Motor neuron (in vitro differentiated cells): ENCODE data around the gene ATXN3L. TPM values are rescaled to one million over a fixed set of nuclear protein-coding genes. Genes with fewer than 3 reads are reported as not detected.

Experiments used
- ATAC-seq, 8 experiments: fragments of 200-7000 bp; cut with Tn5 transposase; replicated peaks in 6 of 8; 2 replicates each; pipeline ENCODE4 v1.8.0; 2021; ENCODE audit warnings: mild to moderate bottlenecking in 8 of 8, moderate library complexity in 8 of 8
- H3K27ac ChIP-seq, 2 donors: fragments of 250-450 bp; sonication (Bioruptor Pico); 2 replicates each; pipeline ENCODE4 v1.9.0; 2021; ENCODE audit warnings: antibody characterized with exemption in 2 of 2, mild to moderate bottlenecking in 2 of 2, moderate library complexity in 1 of 2
- H3K4me1 ChIP-seq, 2 donors: fragments of 250-450 bp; sonication (Bioruptor Pico); replicated peaks in 1 of 2; 2 replicates each; pipeline ENCODE4 v1.6.1; 2021; ENCODE audit warnings: antibody characterized with exemption in 2 of 2, mild to moderate bottlenecking in 2 of 2, moderate library complexity in 1 of 2
- H3K4me3 ChIP-seq, 5 donors: fragments of 250-450 bp; sonication (Bioruptor Pico); 2 replicates each; pipeline ENCODE4 v1.9.0; 2021; ENCODE audit warnings: antibody characterized with exemption in 5 of 5, mild to moderate bottlenecking in 5 of 5, moderate library complexity in 4 of 5
- WGBS, 10 experiments: fragments of 450-650 bp; shearing (Covaris generic); methylation state at CpG; one replicate each; pipeline ENCODE4 v1.0.0; 2022; 5-methylcytosine and 5-hydroxymethylcytosine counted together
- in situ Hi-C, 9 experiments: fragments of 400-800 bp; cut with MboI; loops; one replicate each; pipeline ENCODE4 v1.15.0; 2021; ENCODE audit warnings: low sequenced_read_pairs in 9 of 9, low pct_unique_long_range_greater_than_20kb in 2 of 9; ENCODE audit not compliant: unreplicated experiment in 9 of 9
- total RNA-seq, 8 experiments: library from RNA; unstranded; fragments of 300-600 nt; gene quantifications; 2 replicates each; pipeline versions ENCODE4 v1.2.3 to v1.2.4, GENCODE V29; 2022

The ATXN3L gene
- total RNA-seq, 8 experiments from 2014 or later, result 0.42 TPM; not detected in 7

DNA sequence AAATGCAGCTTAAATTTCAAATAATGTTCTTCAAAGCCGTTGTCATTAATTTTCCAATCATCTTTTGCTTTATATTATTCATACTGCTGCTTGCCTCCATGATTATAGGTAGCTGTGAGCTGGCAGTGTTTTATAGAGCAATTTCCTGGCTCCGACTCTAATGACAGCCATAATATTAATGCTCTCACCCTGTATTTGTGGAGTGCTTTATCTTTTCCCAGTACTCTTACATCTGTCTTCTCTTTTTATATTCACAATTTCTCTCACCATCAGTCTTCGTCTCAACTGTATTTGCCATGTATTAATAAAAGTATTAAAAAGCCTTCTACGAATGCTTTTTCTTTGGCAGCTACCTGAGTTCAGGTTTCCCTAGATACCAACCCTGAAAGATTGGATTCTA, 21.0 kb downstream of the ATXN3L start:
- peak in 5 of 8 experiments; percentile 31 to 58 (median 42) for ATAC-seq
- peaks cover 0 to 3% of the 10 kb centered on the region in 2 donors for H3K4me1 ChIP-seq
- H3K4me3 ChIP-seq, result no peak overlapping the region
- 42 to 80% (median 75%) methylated on average over 1 to 4 of the region's 4 CpGs; no CpG with 5 or more reads in 3 of the 10 experiments for WGBS, 10 experiments
- in situ Hi-C loops, result no loop called here
- H3K27ac ChIP-seq, result no peak overlapping the region

DNA sequence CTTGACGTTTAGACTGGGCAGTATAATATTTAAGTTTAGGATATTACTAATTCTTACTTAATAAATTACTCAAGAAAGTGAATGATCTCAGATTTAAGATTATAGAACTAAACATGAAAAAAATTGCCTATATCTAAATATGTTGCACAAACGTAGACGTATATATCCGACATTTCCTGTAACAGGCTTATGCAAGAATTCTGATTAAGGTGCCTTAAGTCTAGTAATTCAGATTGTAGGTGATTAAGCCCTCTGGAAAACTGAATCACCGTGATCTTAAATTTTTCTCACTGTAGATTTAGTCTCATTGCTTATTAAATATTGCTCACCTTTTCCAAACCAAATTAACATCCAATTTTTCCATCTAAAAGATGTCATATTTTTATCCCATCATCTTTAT, 24.0 kb downstream of the ATXN3L start:
- in situ Hi-C loops, result no loop called here
- H3K4me3 ChIP-seq, result no peak overlapping the region
- WGBS, 10 experiments, result 20 to 100% (median 88%) methylated on average over 1 to 5 of the region's 5 CpGs; no CpG with 5 or more reads in 4 of the 10 experiments
- ATAC-seq, result no peak
- no peak overlapping the region for H3K27ac ChIP-seq
- H3K4me1 ChIP-seq, result peaks cover 0 to 3% of the 10 kb centered on the region in 2 donors

DNA sequence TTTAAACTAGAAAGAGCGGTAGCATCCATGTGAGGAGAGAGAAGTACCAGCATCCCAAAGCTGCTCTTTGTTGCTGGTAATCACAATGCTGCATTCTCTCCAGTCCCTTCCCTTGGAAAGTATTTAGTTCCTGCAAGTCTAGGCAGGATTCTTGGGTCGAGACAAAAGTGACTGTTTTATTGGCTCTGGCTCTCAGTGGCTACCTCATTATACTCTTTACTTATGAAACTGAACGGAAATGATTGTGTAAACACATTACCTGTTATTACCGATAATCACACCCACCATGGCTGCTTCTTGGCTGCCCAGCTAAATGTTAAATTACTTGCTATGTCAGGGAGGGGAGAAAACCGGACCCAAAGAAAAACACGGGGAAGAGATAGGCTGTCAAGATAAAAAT, 26.2 kb downstream of the ATXN3L start:
- H3K4me1 ChIP-seq, result no peaks in the 10 kb centered on the region
- no peak overlapping the region for H3K27ac ChIP-seq
- no peak overlapping the region for H3K4me3 ChIP-seq
- ATAC-seq, result no peak
- 59 to 100% (median 68%) methylated on average over 1 to 6 of the region's 6 CpGs; no CpG with 5 or more reads in 5 of the 10 experiments for WGBS, 10 experiments
- in situ Hi-C loops, result no loop called here

DNA sequence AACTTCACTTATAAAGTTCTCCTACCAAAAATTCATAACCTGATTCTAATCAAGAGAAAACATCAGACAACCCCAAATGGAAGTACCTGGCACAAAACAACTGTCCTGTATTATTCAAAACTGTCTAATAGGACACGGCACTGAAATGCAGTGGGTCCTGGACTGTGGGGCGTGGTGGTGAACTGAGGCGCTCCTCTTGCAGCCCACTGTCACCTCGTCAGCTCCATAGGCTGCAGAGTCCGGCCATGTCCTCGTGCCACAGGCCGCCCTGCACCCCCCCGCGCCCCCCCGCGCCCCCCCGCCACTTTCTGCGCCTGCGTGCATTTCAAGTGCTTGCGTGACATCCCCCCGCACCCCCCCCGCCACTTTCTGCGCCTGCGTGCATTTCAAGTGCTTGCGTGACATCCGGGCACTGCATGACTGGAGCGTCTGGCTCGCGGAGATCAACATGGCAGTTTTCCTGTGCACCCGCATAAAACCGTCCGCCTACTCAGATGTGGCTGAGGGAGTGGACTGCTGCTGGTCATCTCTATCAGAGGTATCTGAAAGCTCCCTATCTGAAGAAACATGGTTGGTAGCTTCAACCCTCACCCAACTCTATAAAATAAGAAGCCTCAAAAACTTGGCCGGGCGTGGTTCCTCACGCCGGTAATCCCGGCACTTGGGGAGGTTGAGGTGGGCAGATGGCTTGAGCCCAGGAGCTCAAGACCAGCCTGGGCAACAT, 28.8 kb downstream of the ATXN3L start:
- ATAC-seq, result no peak
- 69 to 100% methylated on average over 1 to 2 of the region's 32 CpGs; no CpG with 5 or more reads in 8 of the 10 experiments for WGBS, 10 experiments
- in situ Hi-C loops, result no loop called here
- no peak overlapping the region for H3K27ac ChIP-seq
- no peak overlapping the region for H3K4me3 ChIP-seq
- H3K4me1 ChIP-seq, result no peaks in the 10 kb centered on the region

DNA sequence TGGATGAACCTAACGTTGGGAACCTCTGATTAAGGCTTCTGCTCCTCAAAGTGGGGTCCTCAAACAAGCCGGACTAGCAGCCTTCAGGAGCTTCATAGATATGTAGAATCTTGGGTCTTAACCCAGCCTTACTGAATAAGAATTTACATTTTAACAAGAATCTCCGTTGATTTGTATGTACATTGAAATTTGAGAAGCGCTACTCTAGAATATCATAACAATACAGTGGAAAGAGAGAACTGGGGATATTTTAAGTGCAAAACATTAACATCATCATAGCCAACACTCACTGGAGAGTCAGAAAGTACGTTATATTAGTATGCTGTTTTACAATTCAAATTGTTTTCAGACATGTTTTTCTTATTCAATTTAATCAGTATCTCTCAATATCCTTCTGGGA, 31.2 kb downstream of the ATXN3L start:
- no peak for ATAC-seq

DNA sequence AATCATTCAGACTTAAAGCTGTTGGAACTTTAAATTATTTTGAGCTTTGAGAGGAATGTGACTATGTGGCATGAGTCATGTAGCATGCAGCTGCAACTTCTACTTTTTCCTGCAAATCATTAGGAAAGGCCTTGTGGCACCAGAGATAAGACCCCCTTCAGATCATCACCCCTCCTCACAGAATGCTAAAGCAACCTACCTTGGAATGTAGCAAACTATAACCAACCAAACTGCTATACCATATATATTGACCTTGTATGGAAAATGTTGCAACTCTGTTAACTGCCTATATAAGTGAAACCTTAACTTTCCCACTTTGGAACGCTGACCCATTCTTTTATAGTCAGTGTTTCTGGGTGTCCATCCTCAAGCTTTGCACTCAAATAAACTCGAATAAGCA, 32.0 kb downstream of the ATXN3L start:
- in situ Hi-C loops, result no loop called here

More for the DNA sequence above, 31.2 kb downstream of the ATXN3L start:
- in situ Hi-C loops, result no loop called here
- Histone ChIP-seq H3K27ac (no peak overlapping the region), H3K4me3 (no peak overlapping the region), H3K4me1 (peaks cover 4 to 13% of the 10 kb centered on the region in 2 donors)
- WGBS, 10 experiments, result 28 to 86% (median 52%) methylated on average over 3 to 5 of the region's 5 CpGs; no CpG with 5 or more reads in 5 of the 10 experiments

DNA sequence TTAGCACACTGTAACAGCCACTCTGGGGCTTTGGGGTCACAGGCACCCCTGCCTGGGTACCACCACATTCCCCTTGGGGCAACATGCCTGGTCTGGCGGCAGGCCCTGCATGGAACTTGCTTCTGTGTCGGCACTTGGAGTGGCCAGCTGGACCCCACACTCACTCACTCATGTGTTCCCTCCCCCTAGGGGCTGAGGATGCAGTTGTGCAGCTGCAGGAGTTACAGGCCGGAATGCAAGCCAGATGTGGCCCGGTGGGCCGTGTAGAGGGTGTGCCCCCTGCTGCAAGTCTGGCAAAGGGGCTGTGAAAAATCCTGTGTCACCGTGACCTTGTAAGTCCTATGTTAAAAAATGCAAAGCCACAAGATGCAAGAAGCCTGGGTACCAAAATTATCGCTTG, 34.2 kb downstream of the ATXN3L start:
- no peak overlapping the region for H3K27ac ChIP-seq
- WGBS, 10 experiments, result 100% methylated on average over 1 of the region's 7 CpGs; no CpG with 5 or more reads in 9 of the 10 experiments
- H3K4me1 ChIP-seq, result peaks cover 8 to 20% of the 10 kb centered on the region in 2 donors
- ATAC-seq, result peak in 1 of 8 experiments; percentile 20
- in situ Hi-C loops, result no loop called here
- no peak overlapping the region for H3K4me3 ChIP-seq

More for the DNA sequence above, 32.0 kb downstream of the ATXN3L start:
- peaks cover 8 to 20% of the 10 kb centered on the region in 2 donors for H3K4me1 ChIP-seq
- no peak overlapping the region for H3K27ac ChIP-seq
- WGBS, 10 experiments, result 33 to 77% (median 67%) methylated on average over 1 to 2 of the region's 2 CpGs; no CpG with 5 or more reads in 7 of the 10 experiments
- H3K4me3 ChIP-seq, result no peak overlapping the region
- no peak for ATAC-seq

DNA sequence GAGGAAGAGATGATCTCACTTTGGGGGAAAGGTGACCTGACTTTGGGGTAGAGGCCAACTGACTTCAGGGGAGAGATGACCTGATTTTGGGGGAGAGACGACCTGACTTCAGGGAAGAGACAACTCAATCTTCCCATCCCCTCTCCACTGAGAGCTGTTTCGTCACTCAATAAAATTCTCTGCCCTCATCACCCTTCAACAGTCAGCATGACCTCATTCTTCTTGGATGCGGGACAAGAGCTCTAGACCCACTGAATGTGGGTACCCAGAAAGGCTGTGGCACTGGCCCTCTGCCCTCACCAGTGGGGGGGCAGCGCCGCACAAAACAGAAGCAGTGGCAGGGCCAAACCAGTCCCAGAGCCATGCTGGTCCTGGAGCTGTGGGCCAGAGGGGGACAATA, 34.6 kb downstream of the ATXN3L start:
- ATAC-seq, result no peak
- in situ Hi-C loops, result no loop called here
- H3K27ac ChIP-seq, result no peak overlapping the region

DNA sequence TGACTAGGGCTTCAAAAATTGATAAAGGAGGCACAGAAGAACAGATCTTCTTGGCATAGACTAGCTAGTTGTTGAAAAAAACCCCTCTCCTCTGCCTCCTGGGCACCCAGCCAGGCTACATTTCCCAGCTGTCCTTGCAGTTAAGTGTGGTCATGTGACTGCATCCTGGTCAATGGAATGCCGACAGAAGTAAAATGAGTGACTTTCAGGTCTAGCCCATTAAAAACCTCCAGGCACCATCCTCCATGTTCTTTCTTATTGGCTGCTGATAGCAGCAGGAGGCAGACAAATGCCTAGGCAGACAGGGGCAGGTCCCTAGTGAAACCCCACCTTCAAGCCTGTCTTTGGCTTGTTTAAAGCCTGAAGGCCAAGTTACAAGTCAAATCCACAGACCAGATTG, 35.3 kb downstream of the ATXN3L start:
- Histone ChIP-seq H3K4me1 (peaks cover 8 to 21% of the 10 kb centered on the region in 2 donors), H3K27ac (peak overlapping the region in 1 of 2 donors; percentile 62), H3K4me3 (no peak overlapping the region)
- in situ Hi-C loops, result no loop called here
- peak in 4 of 8 experiments; percentile 12 to 29 (median 16) for ATAC-seq
- WGBS, 10 experiments, result 86% methylated on average over 1 of the region's 1 CpG; no CpG with 5 or more reads in 9 of the 10 experiments

More for the DNA sequence above, 34.6 kb downstream of the ATXN3L start:
- WGBS, 10 experiments, result 80 to 100% methylated on average over 1 of the region's 5 CpGs; no CpG with 5 or more reads in 8 of the 10 experiments
- Histone ChIP-seq H3K4me3 (no peak overlapping the region), H3K4me1 (peaks cover 8 to 20% of the 10 kb centered on the region in 2 donors)

DNA sequence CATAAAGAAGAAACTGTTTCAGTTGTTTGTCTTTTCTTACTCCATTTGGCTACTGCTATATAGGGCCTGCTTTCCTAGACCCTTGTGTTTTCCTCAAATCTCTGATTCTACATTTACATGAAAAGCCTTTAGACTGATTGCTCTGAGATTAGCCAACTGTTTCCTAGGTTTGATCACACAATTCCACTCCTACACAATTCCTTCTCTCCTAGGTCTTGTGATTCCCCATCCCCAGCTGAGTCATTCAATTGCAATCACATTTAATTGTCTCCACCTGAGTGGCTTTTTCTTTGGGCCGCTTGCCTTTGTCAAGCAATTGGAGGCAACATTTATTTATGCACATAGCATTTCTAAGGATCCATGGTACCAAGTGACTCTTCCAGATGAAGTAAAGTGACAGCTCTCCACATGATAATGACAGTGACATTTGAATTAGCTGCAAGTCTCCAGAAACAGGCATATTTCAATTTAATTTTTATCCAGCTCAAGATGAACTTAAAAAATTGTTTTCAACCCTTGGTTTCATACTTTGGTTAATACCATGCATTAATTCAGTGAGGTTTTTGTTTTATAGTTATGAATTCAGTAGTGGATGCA, 35.8 kb downstream of the ATXN3L start:
- H3K4me1 ChIP-seq, result peaks cover 8 to 21% of the 10 kb centered on the region in 2 donors
- 0 to 40% (median 17%) methylated on average over 1 of the region's 1 CpG; no CpG with 5 or more reads in 6 of the 10 experiments for WGBS, 10 experiments
- in situ Hi-C loops, result no loop called here
- peak in 6 of 8 experiments; percentile 53 to 91 (median 88) for ATAC-seq
- peak overlapping the region in 1 of 2 donors; percentile 69 for H3K27ac ChIP-seq
- no peak overlapping the region for H3K4me3 ChIP-seq

DNA sequence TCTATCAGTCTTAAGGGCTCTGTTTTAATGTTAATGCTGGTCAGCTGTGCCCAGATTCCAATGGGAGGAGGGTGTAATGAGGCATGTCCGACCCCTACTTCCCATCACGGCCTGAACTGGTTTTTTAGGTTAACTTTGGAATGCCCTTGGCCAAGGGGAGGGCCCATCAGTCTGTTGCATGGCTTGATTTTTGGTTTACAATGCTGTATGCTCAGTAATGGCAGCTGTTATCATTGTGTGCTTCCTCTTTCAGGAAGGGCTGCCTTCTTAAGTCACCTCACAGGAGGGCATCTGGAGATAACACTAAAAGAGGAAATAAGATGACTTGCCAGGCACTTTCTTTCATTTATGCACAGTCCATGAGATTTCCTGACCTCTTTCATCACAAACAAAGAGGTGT, 36.3 kb downstream of the ATXN3L start:
- 18 to 93% (median 37%) methylated on average over 1 to 2 of the region's 2 CpGs; no CpG with 5 or more reads in 6 of the 10 experiments for WGBS, 10 experiments
- peak overlapping the region in 1 of 2 donors; percentile 69 for H3K27ac ChIP-seq
- in situ Hi-C loops, result no loop called here
- peak in 5 of 8 experiments; percentile 59 to 71 (median 64) for ATAC-seq
- peaks cover 8 to 21% of the 10 kb centered on the region in 2 donors for H3K4me1 ChIP-seq
- H3K4me3 ChIP-seq, result no peak overlapping the region

DNA sequence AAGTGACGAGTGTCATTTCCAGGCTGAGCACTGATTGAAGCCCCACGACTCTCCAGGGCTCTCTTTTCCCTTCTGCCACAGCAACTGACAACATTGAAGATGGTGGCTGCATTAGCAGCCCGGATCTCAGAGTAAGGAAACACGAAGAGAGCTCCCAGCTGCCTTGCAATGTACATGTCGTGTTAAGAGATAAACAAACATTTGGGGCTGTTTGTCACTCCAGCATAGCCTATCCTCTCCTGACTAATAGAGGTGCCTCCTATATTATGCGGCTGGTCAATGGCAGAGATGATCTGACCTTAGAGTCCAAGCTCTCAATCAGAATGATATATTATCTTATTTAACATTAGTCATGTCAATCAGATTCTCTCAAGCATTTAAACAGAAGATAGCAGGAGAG, 38.6 kb downstream of the ATXN3L start:
- H3K27ac ChIP-seq, result no peak overlapping the region
- 41 to 89% methylated on average over 6 of the region's 6 CpGs; no CpG with 5 or more reads in 8 of the 10 experiments for WGBS, 10 experiments
- H3K4me3 ChIP-seq, result no peak overlapping the region
- ATAC-seq, result no peak
- peaks cover 8 to 21% of the 10 kb centered on the region in 2 donors for H3K4me1 ChIP-seq
- in situ Hi-C loops, result no loop called here

DNA sequence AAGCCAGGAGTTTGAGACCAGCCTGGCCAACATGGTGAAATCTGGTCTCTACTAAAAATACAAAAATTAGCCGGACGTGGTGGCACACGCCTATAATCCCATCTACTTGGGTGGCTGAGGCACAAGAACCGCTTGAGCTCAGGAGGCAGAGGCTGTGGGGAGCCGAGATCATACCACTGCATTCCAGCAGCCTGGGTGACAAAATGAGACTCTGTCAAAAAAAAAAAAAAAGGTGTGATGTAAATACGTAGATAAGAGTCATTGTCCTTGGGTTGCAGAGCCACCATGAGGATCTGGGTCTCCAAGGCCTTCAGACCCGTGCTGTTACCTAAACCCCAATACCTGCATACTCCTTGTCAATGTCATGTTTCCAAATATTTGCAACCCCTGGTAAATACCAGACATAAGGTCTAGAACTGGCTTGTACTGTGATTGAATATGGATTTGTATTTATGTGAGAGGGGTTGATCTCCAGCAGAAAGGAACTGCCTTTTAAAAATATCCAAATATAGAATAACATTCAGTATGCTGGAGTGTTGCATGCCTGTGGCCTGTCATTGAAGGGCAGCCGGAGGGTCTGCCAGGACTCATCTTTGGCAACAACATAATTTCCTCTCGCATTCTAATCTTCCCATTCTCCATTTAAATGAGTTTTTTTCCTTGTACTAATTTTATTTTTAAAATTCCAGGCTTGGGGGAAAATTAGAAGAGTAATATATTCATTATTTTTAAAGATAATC, 40.4 kb downstream of the ATXN3L start:
- ATAC-seq, result no peak
- H3K4me1 ChIP-seq, result peaks cover 8 to 18% of the 10 kb centered on the region in 2 donors
- H3K27ac ChIP-seq, result no peak overlapping the region
- WGBS, 10 experiments, result 4 to 100% (median 91%) methylated on average over 1 to 6 of the region's 9 CpGs; no CpG with 5 or more reads in 5 of the 10 experiments
- H3K4me3 ChIP-seq, result no peak overlapping the region
- in situ Hi-C loops, result no loop called here
